HG03097 (cell line): Measurements from ENCODE around the gene NR4A3.
A peak's percentile ranks its signal among the peaks of the same experiment; 100 is the strongest.

Source experiments
- ATAC-seq: cut with Tn5 transposase; IDR thresholded peaks from one replicate; pipeline ENCODE4 v1.9.1; 2021; ENCODE audit not compliant: unreplicated experiment, low FRiP score

The NR4A3 gene

DNA sequence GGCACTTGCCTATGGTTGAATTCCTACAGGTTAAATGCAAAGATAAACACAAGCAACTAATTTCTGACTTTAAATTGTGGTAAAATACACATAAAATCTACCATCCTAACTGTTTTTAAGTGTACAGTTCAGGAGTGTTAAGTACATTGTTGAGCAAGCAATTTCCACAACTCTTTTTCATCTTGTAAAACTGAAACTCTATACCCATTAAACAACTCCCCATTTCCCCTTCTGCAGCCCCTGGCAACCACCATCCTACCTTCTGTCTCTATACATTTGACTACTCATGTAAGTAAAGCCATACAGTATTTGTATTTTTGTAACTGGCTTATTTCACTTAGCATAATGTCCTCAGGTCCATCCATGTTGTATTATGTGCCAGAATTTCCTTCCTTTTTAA is 46.3 kb downstream of the NR4A3 start:
- ATAC-seq = peak; percentile 50

GRCh38 chr9:99868845-99869244 is 47.2 kb downstream of the NR4A3 start:
- ATAC-seq = peak; percentile 65

DNA sequence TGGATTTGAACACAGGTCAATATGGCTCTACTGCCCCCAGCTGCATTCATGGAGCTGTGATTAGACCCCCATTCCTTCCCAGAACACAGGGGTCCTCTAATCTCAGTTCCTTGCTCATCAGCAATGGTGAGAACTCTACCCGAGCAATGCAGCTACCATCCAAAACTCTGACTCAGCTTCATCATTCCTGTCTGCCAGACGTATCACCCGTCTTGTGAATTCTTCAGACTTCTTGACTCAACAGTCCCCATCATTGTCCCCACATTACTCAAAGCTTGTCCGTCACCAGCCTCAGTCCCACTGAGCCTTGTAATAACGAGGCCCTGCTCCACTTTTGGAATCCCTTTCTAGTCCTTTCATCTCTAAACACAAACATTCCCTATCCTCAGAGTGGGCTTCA is 48.4 kb downstream of the NR4A3 start:
- ATAC-seq = no peak

DNA sequence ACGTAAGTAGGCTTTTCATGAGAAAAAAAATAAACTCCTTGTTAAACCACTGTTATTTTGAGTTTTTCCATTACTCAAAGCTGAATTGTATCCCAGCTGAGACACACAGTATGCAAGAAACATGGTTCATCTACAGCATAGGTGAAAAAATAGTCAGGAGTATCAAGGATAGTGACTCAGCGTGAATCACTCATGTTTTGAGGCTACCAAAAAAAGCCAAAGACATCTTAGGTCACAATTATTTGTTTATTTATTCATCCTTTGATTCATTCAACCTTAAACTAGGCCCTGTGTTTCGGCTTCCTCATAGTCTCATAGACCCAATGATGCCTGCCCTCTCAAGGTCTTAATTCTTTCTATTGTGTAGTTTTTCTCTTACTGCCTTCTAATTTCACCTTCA is 51.8 kb downstream of the NR4A3 start:
- ATAC-seq = no peak

DNA sequence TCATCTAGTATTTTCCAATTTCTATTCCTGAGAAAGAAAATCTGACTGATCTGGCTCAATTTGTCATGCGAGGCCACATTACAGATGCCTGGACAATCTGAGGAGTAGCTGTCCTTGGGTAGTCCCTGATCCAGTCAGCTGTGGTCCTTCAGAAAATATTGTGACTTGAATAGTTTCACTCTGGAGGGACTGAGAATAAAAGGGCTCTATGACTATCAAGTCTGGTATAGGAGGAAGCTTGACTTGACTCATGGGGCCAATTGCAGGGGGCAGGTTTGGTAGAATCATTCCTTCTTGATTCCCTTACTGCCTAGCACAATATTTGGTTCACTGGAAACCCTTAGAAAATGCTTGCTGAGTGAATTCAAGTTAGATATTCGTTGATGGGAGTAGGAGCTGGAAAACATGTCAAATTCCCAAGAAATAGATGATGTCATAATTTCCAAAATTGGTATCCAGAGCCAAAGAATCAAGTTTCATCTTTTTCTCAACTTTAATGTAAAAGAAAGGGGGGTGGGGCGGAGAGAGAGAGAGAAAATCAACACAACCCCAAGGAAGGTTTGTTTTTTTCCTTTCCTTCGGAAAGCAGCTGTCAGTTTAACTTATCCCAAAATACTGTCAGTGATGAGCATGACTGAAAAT is 52.4 kb downstream of the NR4A3 start:
- ATAC-seq = no peak

DNA sequence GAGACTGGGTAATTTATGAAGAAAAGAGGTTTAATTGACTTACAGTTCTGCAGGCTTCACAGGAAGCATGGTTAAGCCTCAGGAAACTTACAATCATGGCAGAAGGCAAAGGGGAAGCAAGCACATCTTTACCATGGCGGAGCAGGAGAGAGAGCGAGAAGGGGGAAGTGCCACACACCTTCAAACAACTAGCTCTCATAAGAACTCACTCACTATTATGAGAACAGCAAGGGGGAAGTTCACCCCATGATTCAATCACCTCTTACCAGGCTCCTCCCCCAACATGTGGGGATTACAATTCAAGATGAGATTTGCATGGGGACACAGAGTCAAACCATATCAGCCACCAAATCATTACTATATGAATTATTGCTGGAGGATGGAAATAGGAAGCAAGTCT is 54.5 kb downstream of the NR4A3 start:
- no peak for ATAC-seq

DNA sequence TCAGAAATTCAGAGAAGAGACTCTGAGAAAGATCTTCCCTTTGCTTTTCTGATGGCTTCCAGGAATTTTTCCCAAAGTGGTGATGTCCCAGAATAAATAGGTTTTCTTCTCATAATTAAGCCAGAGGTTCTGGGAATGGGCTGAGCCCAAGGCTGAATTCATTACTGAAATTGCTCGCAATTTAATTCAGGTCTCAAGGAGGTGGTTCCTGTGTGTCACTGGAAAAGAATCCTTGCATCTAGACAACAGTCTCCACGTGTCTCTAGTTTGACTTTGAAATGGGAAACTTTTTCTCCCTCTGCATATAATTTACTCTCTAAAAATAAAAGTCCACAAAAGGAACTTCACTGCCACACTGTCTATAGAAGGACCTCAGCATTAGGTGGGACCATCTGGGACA is 57.0 kb downstream of the NR4A3 start:
- ATAC-seq = no peak

DNA sequence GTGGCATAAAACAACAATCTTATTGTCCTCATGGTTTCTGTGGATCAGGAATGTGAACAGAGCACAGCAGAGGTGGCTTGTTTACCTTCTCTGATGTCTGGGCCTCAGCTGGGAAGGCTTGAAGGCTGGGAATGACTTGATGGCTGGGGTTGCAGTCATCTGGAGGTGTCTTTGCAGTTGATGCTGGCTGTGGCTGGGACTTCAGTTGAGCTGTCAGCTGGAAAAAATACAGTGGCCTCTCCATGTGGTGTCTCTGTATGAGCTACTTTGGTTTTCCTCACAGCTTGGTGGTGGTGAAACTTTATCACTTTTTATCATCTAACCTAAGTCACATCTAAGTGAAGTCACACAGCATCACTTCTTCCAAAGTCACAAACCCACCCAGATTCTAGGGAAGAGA is 60.1 kb downstream of the NR4A3 start:
- ATAC-seq = no peak

- no peak for ATAC-seq
Observed at GRCh38 chr9:99885747-99886146, 64.1 kb downstream of the NR4A3 start.

DNA sequence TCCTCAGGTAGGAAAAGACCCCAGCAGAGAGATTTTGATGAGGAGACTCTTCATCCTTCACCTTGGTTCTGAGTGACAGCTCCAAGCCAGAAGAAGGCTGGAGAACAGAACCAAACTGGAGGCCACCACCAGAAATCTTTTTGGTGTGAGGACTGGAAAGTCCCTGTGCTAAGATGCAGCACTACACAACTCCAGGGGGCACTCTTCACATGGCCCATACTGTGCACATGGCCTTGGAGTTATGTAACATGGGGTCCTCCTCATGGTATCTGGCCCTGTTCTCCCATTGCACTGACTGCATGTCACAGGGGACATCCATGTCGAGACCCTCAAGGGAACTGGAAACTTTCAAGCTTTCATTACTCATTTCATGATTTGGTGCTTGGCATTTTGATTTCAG is 67.4 kb downstream of the NR4A3 start:
- no peak for ATAC-seq

- no peak for ATAC-seq
Observed at GRCh38 chr9:99894826-99895225, 73.1 kb downstream of the NR4A3 start.

DNA sequence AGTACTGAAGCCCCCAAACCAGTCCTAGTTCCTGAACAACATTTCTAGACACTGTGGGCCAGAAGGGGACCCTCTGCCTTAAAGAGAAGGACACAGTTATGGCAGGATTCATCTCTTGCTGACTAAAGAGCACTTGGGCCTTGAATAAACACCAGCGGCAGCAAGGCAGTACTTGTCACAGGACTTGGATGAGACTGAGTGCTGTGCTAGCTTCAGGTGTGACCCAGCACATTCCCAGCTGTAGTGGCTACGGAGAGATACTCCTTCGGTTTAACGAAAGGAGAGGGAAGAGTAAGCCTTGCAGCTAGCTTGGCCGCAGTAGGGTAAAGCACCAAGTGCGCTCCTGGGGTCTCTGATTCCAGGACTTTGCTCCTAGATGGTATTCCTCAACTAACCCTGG is 73.8 kb downstream of the NR4A3 start:
- no peak for ATAC-seq

- ATAC-seq = no peak
Observed at GRCh38 chr9:99896119-99896518, 74.4 kb downstream of the NR4A3 start.

GRCh38 chr9:99903393-99903792 is 81.7 kb downstream of the NR4A3 start:
- ATAC-seq = no peak

DNA sequence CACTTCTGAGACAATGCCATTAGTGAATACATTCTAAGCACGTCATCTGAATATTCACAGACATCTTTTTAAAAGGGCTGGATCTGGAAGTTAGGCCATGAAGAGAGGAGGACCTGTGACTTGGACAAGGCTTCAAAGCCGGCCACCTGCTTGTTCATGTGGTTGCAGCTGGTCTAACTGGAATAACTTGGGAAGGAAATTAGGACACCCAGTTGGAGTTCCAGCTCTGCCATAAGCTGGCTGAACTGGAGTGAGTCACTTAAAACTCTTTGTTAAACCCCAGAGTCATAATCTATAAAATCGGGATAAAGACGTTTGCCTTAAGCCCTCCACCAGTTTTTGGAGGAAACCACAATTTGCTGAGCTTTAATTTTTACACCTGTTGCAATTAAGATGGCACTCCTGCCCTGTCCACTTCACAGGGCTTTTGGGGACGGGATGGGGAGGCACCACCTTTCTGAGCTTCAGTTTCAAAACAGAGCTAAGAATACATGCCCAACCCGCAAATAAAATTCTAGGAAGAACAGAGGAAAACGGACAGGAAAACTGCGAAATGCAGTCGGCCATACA is 84.2 kb downstream of the NR4A3 start:
- ATAC-seq = no peak

GRCh38 chr9:99906403-99907207 is 84.9 kb downstream of the NR4A3 start, which contains the start of gene STX17:
Gene STX17 (plus strand): TSS chr9:99906654. CDS start chr9:99915240, 8,586 bp downstream.
- ATAC-seq = peak; percentile 76

DNA sequence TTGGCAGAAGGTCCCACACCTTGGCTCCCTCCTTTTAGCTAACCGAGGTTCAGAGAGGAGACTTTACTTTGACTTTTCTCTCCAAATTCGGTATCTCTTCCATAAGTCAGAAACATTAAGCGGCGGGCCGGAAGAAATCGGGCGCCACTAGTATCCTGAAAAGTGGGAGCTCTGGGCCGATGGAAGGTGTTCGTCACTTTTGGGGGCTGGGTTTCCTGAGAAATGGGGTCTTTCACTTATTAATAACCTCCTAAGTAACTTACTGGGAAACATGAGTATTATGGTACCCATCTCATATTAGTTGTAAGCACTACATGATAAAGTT is 85.5 kb downstream of the NR4A3 start:
- ATAC-seq = no peak

DNA sequence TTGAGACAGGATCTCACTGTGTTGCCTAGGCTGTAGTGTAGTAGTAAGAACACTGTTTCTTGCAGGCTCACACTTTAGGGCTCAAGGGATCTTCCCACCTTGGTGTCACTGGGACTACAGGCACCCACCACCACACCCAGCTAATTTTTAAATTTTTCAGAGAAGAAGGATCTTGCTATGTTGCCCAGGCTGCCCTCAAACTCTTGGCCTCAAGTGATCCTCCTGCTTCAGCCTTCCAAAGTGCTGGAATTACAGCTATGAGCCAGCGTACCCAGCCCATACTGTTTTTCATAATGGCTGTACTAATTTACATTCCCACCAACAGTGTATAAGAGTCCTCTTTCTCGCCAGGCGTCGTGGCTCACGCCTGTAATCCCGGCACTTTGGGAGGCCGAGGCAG is 89.9 kb downstream of the NR4A3 start:
- ATAC-seq = no peak
